GM19397 (cell line): ENCODE results near the gene TMIE.

Experiments used
- ATAC-seq: cut with Tn5 transposase; IDR thresholded peaks from one replicate; pipeline ENCODE4 v1.9.1; 2021; ENCODE audit warnings: mild to moderate bottlenecking, moderate library complexity; ENCODE audit not compliant: unreplicated experiment

TMIE gene

DNA sequence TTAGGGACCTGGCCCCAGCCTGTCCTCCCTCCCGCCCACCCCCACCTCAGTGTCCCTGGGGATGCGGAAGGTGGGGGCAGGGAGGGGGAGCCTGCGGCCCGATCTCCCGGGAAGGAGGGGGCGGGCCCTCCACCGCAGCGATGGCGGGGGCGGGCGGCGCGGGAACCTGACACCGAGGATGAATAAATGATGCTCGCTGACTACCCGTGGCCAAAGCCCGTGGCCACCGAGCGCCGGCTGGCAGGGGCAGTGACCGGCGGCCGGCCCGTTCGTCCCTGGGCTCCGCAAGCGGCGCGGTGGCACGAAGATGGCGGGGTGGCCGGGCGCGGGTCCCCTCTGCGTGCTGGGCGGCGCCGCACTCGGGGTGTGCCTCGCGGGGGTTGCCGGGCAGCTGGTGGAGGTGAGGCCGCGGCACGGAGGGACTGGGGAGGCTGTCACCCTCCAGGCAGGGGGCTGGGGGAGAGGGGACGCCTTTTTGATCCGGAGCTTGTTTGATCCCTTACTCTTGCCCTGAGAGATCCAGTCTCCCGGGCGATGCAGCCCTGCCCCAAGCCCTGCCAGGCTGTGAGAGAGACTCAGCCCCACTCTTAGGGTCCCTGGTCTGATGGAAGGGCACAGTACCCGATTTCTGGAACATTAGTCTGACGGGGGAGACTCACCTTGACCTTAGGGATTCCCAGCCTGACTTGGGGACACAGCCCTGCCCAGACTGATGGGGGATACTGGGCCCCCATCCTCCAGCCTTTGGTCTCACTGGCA, at the start of gene TMIE:
TMIE (plus strand) TSS at position 212 of the 759 bp plus-strand sequence; CDS start at position 308, 96 bp downstream.
- no peak for ATAC-seq

DNA sequence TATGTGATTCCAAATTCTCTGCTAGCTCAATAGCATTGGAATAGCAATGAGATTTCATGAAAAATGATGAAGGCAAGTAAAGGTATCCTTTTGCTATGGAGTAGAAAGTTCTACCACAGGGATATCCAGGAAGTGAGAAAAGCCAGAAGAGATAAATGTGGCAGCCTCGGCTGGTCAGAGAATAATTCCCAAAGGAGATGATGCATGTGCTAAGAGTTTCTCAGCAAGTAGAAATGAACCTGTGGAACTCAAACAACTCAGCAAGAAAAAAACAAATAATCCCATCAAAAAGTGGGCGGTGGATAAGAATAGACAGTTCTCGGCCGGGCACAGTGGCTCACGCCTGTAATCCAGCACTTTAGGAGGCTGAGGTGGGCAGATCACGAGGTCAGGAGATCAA, 45.9 kb upstream of the TMIE start:
- no peak for ATAC-seq

DNA sequence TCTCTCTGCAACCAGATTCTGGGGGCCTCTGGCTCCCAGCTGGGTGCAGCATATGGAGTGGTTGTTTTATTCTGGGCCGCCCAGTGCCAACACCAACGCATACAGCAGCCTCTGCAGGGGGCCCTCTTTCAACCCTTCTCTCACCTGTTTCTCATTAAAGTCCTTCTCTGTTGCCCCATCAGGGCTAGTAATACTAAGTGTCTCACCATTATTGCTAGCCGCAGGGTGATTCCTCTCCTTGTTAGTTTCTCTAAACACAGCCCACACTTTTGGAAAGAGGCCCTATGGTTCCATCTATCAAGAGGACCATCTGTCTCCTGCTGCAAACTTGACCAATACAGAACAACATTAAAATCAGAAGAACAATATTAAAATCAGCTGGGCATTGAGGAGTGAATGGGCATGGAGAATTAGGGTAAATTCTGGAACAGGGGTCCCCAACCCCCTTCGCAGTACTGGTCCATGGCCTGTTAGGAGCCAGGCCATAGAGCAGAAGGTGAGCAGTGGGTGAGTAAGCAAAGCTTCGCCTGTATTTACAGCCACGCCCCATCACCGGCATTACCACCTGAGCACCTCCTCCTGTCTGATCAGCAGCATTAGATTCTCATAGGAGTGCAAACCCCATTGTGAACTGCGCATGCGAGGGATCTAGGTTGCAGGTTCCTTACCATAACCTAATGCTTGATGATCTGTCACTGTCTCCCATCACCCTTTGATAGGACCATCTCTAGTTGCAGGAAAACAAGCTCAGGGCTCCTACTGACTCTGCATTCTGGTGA, 44.2 kb upstream of the TMIE start:
- no peak for ATAC-seq

DNA sequence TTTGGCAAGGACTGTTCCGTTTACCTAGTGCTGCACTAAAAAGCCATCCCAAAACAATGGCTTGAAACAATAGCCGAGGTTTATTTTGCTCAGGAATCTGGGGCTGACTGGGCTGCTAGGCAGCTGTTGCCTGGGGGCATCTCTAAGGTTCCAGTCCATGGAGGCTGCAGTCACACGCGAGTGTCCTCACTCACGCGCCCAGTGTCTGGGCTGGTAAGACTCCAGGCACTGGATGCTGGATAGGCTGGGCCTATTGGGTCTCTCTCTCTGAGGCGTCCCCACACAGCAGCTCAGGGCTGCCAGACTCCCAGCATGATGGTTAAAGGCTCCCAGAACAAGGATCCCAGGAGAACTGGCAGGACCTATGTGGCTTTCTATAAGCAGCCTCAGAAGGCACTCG, 41.9 kb upstream of the TMIE start:
- ATAC-seq = no peak

- ATAC-seq = no peak
Measured at GRCh38 chr3:46660003-46660402, 41.2 kb upstream of the TMIE start.

DNA sequence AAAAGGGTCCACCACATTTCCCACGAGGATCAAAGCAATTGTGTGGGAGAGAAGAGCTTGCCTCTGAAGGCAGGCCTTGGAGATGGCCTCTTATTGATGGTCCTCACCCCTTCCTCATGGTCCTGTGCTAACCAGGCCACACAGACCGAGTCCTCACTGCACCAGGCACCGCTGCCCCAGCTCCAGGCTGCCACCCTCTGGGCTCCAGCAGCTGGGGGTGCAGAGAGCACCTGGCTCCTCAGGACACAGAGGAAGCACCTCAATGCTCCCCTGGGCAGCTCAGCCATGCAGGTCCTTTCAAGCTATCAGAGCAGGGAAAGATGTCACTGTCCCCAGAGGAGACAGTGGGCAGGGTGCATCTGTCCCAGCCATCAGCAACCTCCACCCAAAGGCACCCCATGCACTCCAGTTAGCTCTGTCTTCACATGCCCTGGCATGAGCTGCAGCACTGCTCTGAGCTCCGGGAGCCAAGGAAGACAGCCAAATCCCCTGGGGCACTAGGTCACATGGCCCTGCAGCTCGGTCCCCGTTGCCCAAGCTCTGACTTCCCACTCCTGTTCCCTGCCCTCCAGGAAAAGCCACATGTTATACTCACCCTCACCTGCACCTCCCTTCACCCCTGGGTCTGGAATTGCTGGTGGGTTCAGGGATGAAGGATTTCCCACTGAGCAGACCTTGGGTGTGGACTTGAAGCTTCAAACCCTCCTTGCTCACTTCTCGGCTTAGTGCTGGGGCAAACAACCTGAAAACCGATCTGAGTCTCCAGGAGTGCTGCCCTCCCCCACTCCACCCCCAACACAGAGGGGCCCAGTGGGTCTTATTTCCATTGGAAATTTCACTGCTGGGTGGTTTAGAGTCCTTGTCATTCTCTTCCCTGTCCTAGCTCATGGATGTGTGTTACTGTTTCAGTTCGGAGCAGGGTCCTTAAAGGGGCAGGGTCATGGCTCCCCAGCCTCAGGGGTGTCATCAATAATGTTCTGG, 40.4 kb upstream of the TMIE start:
- ATAC-seq = no peak

GRCh38 chr3:46661776-46662766, 39.1 kb upstream of the TMIE start:
- no peak for ATAC-seq

DNA sequence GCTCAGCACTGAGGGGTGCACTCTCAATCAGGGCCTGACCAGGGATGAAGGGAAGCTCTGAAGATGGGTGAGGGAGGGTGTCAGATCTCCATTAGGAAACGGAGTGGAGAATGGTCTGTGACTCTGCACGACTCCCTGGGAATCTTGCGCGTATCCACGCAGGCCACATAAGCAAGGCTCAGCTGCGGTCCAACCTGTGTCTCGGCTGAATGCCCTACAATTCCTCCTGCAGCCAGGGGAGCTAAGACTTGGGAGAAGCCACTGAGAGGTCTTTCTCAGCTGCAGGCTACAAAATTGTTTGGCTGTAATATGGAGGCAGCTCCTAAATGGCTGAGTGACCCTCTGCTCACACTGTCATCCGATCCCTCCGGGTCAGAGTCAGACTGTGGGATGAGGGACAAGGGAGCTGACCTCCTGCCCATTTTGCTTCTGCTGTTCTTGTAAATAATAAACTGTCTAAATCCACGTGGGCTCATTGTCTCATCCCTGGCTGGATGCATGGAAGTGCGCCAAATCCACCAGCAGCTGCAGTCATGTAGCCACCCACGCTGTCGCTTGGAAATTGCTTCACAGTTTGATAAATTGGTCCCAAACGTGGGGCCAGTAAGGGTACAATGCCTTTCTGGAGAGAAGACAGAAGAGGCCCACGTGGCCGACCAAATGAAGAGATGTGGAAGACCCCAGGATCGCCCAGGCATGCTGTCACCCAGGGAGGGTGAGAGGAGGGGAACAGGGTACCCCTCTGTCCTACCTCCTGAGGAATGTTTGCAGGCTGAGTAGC, 38.2 kb upstream of the TMIE start:
- ATAC-seq = no peak

- ATAC-seq = no peak
Measured at GRCh38 chr3:46663591-46664135, 37.5 kb upstream of the TMIE start.

DNA sequence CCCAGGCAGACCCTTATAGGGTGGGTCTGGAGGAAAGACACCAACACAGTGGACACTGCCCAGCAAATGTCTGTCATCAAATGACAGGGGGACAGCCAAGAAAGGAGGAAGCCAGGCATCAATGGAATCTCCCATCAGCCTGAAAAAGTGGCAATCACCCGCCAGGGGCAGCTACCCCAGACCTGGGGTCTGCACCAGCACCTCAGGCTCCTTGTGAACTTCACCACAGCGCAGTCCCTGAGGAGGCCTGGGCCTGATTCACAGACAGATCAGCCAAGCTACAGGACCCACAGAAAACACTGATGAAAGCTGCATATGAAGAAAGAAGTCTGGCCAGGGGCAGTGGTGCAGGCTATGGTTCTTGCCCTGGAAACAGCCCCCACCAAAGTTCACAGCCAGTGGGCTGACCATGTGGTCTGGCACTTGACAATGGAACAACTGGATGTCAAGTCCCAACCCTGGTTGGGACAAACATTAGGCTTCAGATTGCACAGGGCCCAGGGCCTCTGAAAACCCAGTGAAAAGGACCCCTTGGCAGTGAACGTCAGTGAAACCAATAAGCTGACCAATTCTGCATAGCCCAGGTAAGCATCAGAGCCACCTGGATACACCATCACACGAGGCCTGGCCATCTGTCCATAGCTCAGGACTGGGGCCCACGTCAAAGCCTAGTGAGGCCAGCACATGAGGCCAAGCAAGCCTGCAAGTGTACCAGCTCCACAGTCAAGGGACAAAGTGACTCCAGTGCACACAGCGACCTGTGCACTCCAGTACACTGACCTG, 36.8 kb upstream of the TMIE start:
- no peak for ATAC-seq

GRCh38 chr3:46664971-46665762, 36.0 kb upstream of the TMIE start:
- ATAC-seq = no peak

DNA sequence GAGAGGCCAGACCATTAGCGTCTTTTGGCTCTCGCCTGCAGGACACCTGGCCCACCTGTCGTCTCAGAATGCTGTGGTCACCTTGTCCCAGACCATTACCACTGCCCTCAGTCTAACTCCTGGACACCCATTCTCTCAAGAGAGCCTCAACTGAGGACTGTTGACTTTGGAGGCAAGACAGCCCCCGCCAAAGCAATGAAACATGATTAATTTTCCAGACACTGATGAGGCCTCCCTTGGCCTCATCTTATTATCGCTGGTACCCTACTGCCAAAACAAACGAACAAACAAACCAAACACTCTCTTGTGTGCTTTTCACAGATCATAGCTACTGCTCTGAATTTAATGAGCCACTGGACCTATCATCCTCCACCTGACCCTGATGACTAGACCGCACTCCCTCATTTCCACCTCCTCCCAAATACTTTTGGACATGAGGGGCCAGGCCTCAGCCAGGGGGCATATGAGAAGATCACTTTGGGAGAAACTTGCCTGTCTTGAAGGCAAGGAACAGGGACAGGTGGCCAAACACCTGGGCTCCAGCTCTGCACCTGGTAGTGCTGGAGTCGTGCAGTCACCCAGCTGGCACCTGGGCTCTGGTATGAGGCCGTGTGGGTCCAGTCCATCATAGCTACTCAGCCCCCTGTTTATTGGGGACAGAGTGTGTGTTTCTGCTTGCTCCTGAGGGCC, 35.3 kb upstream of the TMIE start:
- no peak for ATAC-seq

GRCh38 chr3:46666453-46666845, 34.7 kb upstream of the TMIE start:
- ATAC-seq = no peak

DNA sequence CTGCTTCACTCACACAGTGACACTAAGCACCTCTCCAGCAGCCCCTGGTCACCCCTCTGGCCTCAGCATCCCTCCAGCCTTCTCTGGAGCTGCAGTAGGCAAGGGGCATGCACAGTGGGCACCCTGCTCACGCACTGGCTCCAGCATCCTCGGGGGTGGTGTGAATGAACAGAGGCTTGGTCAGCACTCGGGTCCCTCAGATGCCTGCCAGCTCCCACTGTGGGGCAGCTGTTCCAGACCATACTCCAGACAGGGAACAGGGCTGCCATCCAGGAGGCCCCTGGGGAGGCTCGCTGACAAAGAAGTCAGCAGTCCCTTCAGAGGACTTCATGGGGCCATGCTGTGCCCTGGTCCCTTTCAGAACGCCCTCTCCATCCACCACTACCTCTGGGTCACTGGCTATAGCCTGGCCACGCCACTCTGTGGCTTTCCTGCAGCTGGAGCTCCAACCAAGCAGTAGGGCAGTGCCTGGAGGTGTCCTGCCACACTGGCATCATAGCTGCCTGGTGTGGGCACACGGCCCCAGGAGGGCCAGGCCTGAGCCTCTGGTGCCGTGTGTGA, 34.1 kb upstream of the TMIE start:
- ATAC-seq = no peak

GRCh38 chr3:46667657-46668056, 33.5 kb upstream of the TMIE start:
- no peak for ATAC-seq

DNA sequence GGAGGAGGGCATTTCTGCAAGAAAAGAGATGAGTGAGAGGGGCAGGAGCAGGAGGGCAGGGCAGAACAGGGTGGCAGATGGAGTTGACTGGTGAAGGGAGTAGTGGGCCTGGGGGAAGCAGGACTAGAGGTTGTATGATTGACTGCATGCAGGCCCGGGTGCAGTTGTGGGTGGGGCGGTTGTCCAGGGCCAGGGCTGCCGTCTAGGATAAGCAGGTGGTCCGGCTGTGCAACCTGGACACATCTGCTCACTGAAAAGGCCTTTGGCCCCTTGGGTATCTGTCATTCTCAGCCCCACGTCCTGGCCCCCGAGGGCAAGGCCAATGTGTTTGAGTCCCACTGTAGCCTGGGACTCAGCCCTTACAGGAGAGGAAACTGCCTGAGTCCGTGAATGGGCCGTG, 33.1 kb upstream of the TMIE start:
- ATAC-seq = no peak
